Measurements from ENCODE around the gene METTL22.

The METTL22 gene

GRCh38 chr16:8694795-8695728 lies 73.6 kb downstream of the METTL22 start:
- H3K4me3 ChIP-seq (replicated peaks in 1 of 2; ENCODE audit: low read depth in 2 of 2, low read length in 2 of 2): no peak overlapping the region
- DNase-seq (ENCODE audit: low read depth in 2 of 2): no peak
- TF ChIP-seq CTCF (IDR thresholded peaks at IDR 0.05; ENCODE audit: low read depth, low read length): no peak

- TF ChIP-seq CTCF (IDR thresholded peaks at IDR 0.05; ENCODE audit: low read depth, low read length): no peak
- H3K4me3 ChIP-seq (replicated peaks in 1 of 2; ENCODE audit: low read depth in 2 of 2, low read length in 2 of 2): no peak overlapping the region
- no peak for DNase-seq (ENCODE audit: low read depth in 2 of 2)
Observed at GRCh38 chr16:8696880-8697279, 75.4 kb downstream of the METTL22 start.

GRCh38 chr16:8697965-8698364 lies 76.5 kb downstream of the METTL22 start:
- no peak for TF ChIP-seq CTCF (IDR thresholded peaks at IDR 0.05; ENCODE audit: low read depth, low read length)
- H3K4me3 ChIP-seq (replicated peaks in 1 of 2; ENCODE audit: low read depth in 2 of 2, low read length in 2 of 2): no peak overlapping the region
- no peak for DNase-seq (ENCODE audit: low read depth in 2 of 2)
